ENCODE data around the gene TRAPPC8.

The TRAPPC8 gene

GRCh38 chr18:31783059-31783458 is 159.9 kb downstream of the TRAPPC8 start:
- DNase-seq, result no peak
